CD4-positive, alpha-beta T cell treated with Interleukin-2 at 100 ng/mL for 4 hours (primary cell): ENCODE results near the gene ABCD3.
A peak's percentile ranks its signal among the peaks of the same experiment; 100 is the strongest.
"Not testable (repeated sequence)": the region's sequence is repeated elsewhere in the genome, so short reads cannot be mapped to it uniquely, and the experiment has no call there.

Source experiments
- DNase-seq: peaks from one replicate; pipeline ENCODE4 v3.0.0-alpha.2; 2020; ENCODE audit warnings: low spot score

The ABCD3 gene

GRCh38 chr1:94417978-94418663 is at the start of gene ABCD3:
Gene ABCD3, plus strand, starts transcription at chr1:94418389. Its CDS starts 90 bp downstream, at chr1:94418479.
- DNase-seq, result peak; percentile 97

DNA sequence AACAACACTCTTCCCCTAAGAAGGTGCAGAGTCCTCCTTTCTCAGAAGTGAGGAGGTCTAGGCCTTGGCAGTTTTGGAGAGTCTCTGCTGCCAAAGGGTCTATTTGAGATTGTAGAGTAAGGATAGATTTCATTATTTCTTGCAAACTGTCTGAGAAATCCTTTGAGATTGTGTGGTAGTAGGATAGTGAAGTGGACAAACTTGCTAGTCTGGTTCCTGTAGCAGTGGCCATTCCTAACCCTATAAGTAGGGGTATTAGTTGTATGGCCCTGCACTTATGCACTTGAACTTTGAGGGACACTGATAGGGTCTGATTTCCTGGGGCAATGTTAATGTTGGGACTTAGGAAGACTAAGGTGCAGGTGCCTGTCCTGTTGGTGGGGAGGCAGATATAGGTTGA is 45.4 kb upstream of the ABCD3 start:
- not testable (repeated sequence) for DNase-seq

- DNase-seq, result not testable (repeated sequence)
Observed at GRCh38 chr1:94373311-94373710, 44.9 kb upstream of the ABCD3 start.

DNA sequence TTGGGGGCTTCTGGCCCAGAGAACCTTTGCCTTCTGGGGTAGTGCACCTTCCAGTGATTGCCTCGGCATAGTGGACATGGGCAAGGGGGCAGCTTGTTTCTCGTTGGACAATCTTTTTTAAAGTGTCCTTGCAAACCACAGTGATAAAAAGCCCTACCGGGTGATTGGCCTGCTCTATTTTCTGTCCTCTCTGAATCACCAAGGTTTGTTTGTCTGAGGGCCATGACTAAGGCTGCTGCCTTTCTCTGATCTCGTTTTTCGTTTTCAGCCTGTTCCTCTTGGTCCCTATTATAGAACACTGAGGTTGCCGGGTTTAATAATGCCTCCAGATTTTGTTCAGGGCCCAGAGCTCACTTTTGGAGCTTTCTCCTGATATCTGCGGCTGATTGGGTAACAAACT is 42.5 kb upstream of the ABCD3 start:
- DNase-seq, result not testable (repeated sequence)

DNA sequence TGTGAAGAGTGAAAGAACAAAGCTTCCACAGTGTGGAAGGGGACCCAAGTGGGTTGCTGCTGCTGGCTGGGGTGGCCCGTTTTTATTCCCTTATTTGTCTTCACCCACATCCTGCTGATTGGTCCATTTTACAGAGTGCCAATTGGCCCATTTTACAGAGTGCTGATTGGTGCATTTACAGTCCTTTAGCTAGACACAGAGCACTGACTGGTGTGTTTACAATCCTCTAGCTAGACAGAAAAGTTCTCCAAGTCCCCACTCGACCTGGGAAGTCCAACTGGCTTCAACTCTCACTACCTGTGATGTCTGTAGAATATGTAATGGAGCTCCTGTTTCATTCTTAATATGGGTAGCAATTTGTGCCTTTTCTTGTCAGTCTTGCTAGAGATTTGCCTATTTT is 39.7 kb upstream of the ABCD3 start:
- not testable (repeated sequence) for DNase-seq

DNA sequence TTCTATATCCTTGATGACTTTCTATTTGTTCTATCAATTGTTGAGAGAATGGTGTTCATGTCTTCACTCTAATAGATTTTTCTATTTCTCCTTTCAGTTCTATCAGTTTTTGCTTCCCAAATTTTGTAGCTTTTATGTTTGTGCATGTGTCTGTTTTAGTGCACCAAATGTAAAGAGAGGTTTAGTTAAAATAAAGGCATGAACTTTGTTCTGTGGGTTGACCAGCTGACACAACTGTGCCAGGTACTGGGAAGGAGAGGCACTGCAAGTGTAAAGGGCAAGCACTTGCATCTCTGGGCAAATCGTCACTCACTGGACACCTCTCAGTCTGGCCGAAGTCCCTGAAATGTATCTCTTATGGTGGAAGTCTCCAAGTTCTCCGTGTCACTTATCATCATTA is 38.6 kb upstream of the ABCD3 start:
- DNase-seq, result no peak

- no peak for DNase-seq
Observed at GRCh38 chr1:94382201-94382600, 36.0 kb upstream of the ABCD3 start.

GRCh38 chr1:94383966-94384408 is 34.2 kb upstream of the ABCD3 start:
- no peak for DNase-seq

DNA sequence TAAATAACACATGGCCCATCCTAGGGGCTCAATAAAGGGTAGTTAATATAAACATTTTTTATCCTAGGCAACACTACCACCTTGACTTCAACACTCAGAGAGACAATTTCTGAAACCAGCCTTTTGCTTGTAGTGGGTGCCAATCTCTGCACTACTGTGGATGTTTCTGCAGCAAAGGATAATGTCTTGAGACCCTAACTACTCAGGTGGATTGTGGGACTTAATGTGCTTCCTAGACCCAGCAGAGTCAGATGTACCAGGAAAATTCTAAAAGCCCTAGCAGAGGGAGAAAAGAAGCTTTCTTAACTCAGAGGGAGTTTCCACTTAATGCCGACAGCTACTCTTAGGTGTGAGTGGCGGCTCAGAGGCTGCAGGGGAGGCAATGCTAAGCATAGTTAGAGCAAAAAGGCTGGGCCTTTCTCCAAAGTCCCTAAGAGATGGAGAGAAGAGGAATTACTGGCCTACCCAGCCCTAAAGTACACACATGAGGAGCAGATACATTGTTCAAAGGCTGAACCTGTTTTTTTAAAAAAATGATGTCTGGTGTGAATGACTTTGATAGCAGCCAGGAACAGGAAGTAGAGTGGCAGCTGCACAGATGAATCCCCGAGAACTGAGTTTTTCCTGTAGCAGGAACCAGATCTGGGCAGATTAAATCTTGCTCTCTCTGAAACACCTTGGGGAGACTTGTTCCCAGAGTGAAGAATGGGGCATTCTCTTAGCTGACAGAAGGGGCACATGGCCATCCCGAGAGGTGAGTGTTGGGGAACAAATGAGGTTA is 33.5 kb upstream of the ABCD3 start:
- peak; percentile 5 for DNase-seq

GRCh38 chr1:94385308-94385929 is 32.8 kb upstream of the ABCD3 start:
- DNase-seq, result no peak

DNA sequence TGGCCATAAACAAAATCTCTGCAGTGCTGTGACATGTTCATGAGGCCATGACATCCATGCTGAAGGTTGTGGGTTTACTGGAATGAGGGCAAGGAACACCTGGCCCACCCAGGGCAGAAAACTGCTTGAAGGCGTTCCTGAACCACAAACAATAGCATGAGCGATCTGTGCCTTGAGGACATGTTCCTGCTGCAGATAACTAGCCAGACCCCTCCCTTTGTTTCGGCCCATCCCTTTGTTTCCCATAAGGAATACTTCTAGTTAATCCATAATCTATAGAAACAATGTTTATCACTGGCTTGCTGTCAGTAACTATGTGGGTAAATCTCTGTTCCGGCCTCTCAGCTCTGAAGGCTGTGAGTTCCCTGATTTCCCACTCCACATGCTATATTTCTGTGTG is 28.9 kb upstream of the ABCD3 start:
- no peak for DNase-seq

DNA sequence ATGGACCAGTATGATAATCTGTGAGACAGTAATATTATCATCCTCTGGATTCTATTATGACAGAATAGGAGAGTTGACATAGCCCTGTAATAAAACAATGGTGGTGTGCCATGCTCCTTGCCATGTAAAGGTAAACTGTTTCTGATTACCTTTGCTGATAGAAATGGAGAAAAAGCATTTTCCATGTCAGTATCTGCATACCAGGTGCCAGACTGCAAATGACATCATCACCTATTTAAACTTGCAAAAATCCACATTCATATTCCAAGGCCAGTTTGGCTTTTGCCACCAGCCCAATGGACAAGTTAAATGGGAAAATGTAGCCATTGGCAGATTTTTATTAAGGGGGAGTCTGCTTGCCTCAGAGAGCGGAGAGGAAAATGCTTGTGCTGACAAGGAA is 23.9 kb upstream of the ABCD3 start:
- DNase-seq, result no peak

DNA sequence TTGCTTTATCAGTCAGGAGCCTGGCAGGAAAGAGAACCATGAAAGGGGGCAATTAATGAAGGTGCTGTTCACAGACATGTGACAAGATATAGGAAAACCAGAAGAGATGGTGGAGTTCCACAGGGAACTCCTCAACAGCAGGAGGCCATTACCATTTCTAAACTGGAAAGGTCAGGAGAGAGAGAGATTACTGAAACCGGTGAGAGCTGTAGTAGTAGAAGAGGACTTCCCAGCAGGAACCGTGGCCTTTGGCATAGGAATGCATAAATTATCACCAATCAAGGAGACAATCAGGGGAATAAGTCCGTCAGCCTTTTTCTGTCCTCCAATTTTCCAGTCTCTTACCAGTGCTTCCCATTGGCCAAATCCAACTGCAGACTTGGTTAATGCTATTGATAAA is 23.0 kb upstream of the ABCD3 start:
- DNase-seq, result no peak

GRCh38 chr1:94395748-94396309 is 22.4 kb upstream of the ABCD3 start:
- DNase-seq, result no peak

GRCh38 chr1:94396356-94397010 is 21.7 kb upstream of the ABCD3 start:
- DNase-seq, result no peak

DNA sequence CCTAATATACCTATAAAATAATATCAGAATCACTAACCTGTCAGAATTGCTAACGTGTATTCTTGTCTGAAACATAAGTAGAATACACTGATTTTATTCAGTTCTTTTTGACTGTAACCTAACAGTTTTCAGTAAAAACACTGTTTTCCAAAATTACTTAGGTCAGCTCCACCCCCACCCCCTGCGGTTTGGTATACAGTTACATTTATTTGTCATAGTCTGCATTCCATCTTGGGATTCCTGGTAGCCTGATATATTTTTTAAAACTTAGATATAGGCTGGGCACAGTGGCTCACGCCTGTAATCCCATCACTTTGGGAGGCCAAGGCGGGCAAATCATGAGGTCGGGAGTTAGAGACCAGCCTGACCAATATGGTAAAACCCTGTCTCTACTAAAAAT is 19.8 kb upstream of the ABCD3 start:
- no peak for DNase-seq

GRCh38 chr1:94399453-94399852 is 18.7 kb upstream of the ABCD3 start:
- no peak for DNase-seq

DNA sequence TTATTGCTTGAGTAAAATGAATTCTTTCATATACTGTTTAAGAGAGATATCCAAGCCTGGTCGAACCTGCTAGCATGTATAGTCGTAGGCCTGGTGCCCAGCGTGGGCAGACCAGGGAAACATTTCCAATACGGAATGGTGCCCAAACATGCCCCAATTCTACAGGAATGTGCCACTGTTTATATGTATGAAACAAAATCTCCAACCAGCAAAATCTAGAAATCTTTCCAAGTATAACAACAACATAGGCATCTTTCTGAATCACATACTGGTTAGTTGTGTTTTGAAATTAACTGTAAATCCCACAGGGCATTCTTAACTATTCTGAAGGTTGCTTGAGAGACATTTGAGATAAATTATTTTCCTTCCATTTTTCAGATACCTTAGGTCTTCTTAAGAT is 17.0 kb upstream of the ABCD3 start:
- no peak for DNase-seq

DNA sequence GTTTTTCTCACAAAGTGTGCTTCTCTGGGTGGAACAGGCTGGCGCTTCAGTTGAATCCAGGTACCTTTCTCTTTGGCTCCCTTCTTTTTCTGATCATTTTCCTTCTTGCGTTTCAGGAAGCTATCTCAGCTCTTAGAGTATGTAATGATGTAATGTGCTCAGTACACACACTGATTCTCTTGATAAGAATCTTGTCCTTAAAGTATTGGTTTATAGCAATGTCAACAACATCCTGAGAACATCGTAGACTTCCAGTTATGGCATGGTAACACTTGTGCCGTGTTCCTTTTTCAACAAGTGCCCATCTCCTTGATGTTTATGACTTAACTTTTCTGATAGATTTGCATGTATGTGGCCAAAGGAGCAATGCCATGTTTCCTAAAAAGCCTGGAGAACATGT is 11.7 kb upstream of the ABCD3 start:
- no peak for DNase-seq

DNA sequence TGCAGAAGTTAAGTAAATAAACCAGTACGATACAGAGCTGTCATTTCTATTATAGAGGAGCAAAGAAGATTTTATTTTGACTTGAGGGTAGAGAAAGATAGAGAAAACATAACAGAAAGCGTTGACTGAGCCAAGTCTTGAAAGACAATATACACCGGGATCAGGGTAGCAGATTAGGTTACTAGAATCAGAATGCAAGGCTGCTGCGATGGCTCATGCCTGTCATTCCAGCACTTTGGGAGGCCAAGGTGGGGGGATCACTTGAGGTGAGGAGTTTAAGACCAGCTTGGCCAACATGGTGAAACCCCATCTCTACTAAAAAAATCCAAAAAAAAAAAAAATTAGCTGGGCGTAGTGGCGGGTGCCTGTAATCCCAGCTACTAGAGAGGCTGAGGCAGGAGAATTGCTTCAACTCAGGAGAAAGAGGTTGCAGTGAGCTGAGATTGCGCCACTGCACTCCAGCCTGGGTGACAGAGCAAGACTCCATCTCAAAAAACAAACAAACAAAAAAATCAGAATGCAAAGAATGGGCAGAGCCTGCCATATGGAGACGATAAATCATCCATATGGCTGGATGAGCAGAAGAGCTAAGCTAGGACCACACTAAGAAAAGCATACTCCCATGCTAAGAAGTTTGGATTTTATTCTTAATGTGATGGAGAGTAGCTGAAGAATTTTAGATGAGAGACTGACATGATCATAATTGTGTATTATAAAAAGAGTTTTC is 9.9 kb upstream of the ABCD3 start:
- DNase-seq, result no peak

GRCh38 chr1:94411237-94411636 is 7.0 kb upstream of the ABCD3 start:
- no peak for DNase-seq

- DNase-seq, result no peak
Observed at GRCh38 chr1:94413311-94413710, 4.9 kb upstream of the ABCD3 start.
